Astrocyte (in vitro differentiated cells and primary cell): ENCODE results near the gene GRM7. TPM values are rescaled to one million over a fixed set of nuclear protein-coding genes. Genes with fewer than 3 reads are reported as not detected.

ENCODE experiments used
- DNase-seq: peaks from one replicate; pipeline ENCODE4 v3.0.0-alpha.2; 2010; ENCODE audit warnings: low read depth
- FAIRE-seq: peaks from 2 replicates; lab custom pipeline; 2011; peaks lifted over from hg19 to GRCh38; lab: Jason Lieb, UNC
- H2AFZ ChIP-seq: 2 replicates; pipeline ENCODE4 v1.6.0; 2012; ENCODE audit warnings: low read depth, low read length, inconsistent platforms
- H3K27ac ChIP-seq: 2 replicates; pipeline ENCODE4 v1.5.1; 2011; ENCODE audit warnings: low read depth, low read length, inconsistent platforms
- H3K27me3 ChIP-seq: 2 replicates; pipeline ENCODE4 v1.6.0; 2011; ENCODE audit warnings: low read length, inconsistent platforms; ENCODE audit not compliant: insufficient read depth
- H3K36me3 ChIP-seq: 2 replicates; pipeline ENCODE4 v1.5.1; 2011; ENCODE audit warnings: low read length, inconsistent platforms; ENCODE audit not compliant: insufficient read depth
- H3K4me1 ChIP-seq: 2 replicates; pipeline ENCODE4 v1.5.1; 2011; ENCODE audit warnings: low read length, inconsistent platforms; ENCODE audit not compliant: insufficient read depth
- H3K4me2 ChIP-seq: 2 replicates; pipeline ENCODE4 v1.6.0; 2012; ENCODE audit warnings: low read length, inconsistent platforms
- H3K4me3 ChIP-seq: 2 replicates; pipeline ENCODE4 v1.5.1; 2011; ENCODE audit warnings: low read depth, mild to moderate bottlenecking, low read length, inconsistent platforms; ENCODE audit not compliant: insufficient read depth
- H3K79me2 ChIP-seq: 2 replicates; pipeline ENCODE4 v1.6.0; 2012; ENCODE audit warnings: mild to moderate bottlenecking, low read length, inconsistent platforms; ENCODE audit not compliant: insufficient read depth
- H3K9ac ChIP-seq: 2 replicates; pipeline ENCODE4 v1.6.0; 2012; ENCODE audit warnings: mild to moderate bottlenecking, low read length, inconsistent platforms
- H3K9me3 ChIP-seq: 2 replicates; pipeline ENCODE4 v1.5.1; 2012; ENCODE audit warnings: low read depth, mild to moderate bottlenecking, low read length, inconsistent platforms; ENCODE audit not compliant: insufficient read depth
- H4K20me1 ChIP-seq: 2 replicates; pipeline ENCODE4 v1.6.0; 2012; ENCODE audit warnings: low read length, inconsistent platforms; ENCODE audit not compliant: insufficient read depth
- H3K27ac Mint-ChIP-seq: one replicate; pipeline ENCODE4 v1.8.0; 2021; ENCODE audit warnings: mild to moderate bottlenecking, mixed read lengths; ENCODE audit not compliant: unreplicated experiment
- H3K27me3 Mint-ChIP-seq: one replicate; pipeline ENCODE4 v1.8.0; 2021; ENCODE audit warnings: low read depth, mixed read lengths; ENCODE audit not compliant: unreplicated experiment
- H3K36me3 Mint-ChIP-seq: one replicate; pipeline ENCODE4 v1.8.0; 2021; ENCODE audit warnings: low read depth, mixed read lengths; ENCODE audit not compliant: unreplicated experiment
- H3K4me1 Mint-ChIP-seq: one replicate; pipeline ENCODE4 v1.8.0; 2021; ENCODE audit warnings: low read depth, mixed read lengths; ENCODE audit not compliant: unreplicated experiment
- H3K4me3 Mint-ChIP-seq: one replicate; pipeline ENCODE4 v1.8.0; 2021; ENCODE audit warnings: mild to moderate bottlenecking, moderate library complexity, mixed read lengths; ENCODE audit not compliant: unreplicated experiment
- H3K9me3 Mint-ChIP-seq: one replicate; pipeline ENCODE4 v1.8.0; 2021; ENCODE audit warnings: mild to moderate bottlenecking, mixed read lengths; ENCODE audit not compliant: unreplicated experiment
- EZH2 ChIP-seq: IDR thresholded peaks from 2 replicates; pipeline ENCODE4 v1.6.1; 2012; ENCODE audit warnings: mild to moderate bottlenecking, low read length, inconsistent platforms; ENCODE audit not compliant: insufficient read depth
- total RNA-seq: library from RNA; stranded (reverse); gene quantifications from 2 replicates; pipeline ENCODE4 v1.2.1, GENCODE V29; 2021
- TF ChIP-seq, protein P1 (sequence below): IDR thresholded peaks from 2 replicates; pipeline ENCODE4 v1.5.1; 2011; ENCODE audit warnings: low read depth, mild to moderate bottlenecking, inconsistent platforms, low read length, moderate library complexity; ENCODE audit not compliant: insufficient read depth

GRM7 gene
- total RNA-seq, 1 donor from 2014 or later = not detected

DNA sequence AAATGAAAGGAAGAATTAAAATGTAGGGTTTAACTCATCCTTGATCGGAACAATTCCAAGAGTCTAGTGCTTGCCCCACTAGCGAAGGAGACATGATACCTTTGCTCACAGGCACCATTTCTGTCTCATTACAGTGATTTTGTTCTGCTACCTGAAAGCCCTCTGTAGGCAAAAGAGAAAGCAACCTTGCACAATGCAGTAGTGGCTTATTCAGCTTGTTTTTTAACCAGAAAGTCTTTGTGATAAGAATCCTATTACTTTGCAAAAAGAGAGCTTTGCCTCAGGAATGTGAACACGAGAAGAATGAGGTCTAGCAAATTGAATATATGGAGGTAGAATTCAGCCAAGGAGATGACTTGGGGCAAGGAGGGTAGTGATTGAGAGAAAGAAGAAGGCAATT, 684.4 kb downstream of the GRM7 start:
- no peak for FAIRE-seq
- H3K36me3 ChIP-seq = no peaks in the 10 kb centered on the region
- TF ChIP-seq, protein P1, sequence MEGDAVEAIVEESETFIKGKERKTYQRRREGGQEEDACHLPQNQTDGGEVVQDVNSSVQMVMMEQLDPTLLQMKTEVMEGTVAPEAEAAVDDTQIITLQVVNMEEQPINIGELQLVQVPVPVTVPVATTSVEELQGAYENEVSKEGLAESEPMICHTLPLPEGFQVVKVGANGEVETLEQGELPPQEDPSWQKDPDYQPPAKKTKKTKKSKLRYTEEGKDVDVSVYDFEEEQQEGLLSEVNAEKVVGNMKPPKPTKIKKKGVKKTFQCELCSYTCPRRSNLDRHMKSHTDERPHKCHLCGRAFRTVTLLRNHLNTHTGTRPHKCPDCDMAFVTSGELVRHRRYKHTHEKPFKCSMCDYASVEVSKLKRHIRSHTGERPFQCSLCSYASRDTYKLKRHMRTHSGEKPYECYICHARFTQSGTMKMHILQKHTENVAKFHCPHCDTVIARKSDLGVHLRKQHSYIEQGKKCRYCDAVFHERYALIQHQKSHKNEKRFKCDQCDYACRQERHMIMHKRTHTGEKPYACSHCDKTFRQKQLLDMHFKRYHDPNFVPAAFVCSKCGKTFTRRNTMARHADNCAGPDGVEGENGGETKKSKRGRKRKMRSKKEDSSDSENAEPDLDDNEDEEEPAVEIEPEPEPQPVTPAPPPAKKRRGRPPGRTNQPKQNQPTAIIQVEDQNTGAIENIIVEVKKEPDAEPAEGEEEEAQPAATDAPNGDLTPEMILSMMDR = no peak
- no peak for TF ChIP-seq EZH2
- no peak overlapping the region for H3K27ac ChIP-seq
- peak; percentile 18 for DNase-seq
- no peaks in the 10 kb centered on the region for H3K79me2 ChIP-seq
- no peaks in the 10 kb centered on the region for H3K9me3 ChIP-seq
- Mint-ChIP-seq H3K36me3 (no peaks in the 10 kb centered on the region), H3K4me3 (no peak overlapping the region), H3K4me1 (no peaks in the 10 kb centered on the region), H3K27me3 (peaks cover 7% of the 10 kb centered on the region), H3K9me3 (peaks cover 2% of the 10 kb centered on the region), H3K27ac (no peak overlapping the region)
- H4K20me1 ChIP-seq = no peaks in the 10 kb centered on the region
- no peak overlapping the region for H3K4me2 ChIP-seq
- H3K27me3 ChIP-seq = no peaks in the 10 kb centered on the region
- H3K4me1 ChIP-seq = no peaks in the 10 kb centered on the region
- H3K4me3 ChIP-seq = no peak overlapping the region
- H2AFZ ChIP-seq = no peak overlapping the region
- no peak overlapping the region for H3K9ac ChIP-seq

DNA sequence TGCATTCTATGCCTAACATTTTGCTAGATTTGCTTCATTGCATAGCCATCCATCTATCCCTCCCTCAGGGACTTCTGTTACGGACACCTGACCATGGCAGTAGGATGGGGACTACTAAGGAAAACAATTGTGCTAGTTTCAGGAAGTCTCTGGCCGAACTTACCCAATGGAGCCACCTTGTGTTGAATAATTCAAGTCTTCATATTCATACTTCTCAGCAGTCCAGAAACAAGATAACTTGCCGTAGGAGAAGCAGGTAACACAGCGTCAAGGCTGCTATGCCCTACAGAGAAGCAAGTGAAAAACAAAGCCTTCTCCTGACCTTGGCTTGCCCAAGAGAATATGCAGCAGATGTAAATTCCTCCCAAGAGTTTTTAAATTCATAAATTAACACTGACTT, 685.3 kb downstream of the GRM7 start:
- no peak overlapping the region for H3K4me3 Mint-ChIP-seq
- H3K36me3 Mint-ChIP-seq = no peaks in the 10 kb centered on the region
- no peak for TF ChIP-seq EZH2
- TF ChIP-seq, protein P1 = peak; percentile 6
- H4K20me1 ChIP-seq = no peaks in the 10 kb centered on the region
- H3K4me3 ChIP-seq = no peak overlapping the region
- no peaks in the 10 kb centered on the region for H3K27me3 ChIP-seq
- peaks cover 7% of the 10 kb centered on the region for H3K27me3 Mint-ChIP-seq
- no peak overlapping the region for H2AFZ ChIP-seq
- no peak overlapping the region for H3K9ac ChIP-seq
- H3K4me1 ChIP-seq = no peaks in the 10 kb centered on the region
- H3K27ac Mint-ChIP-seq = no peak overlapping the region
- H3K9me3 ChIP-seq = no peaks in the 10 kb centered on the region
- FAIRE-seq (no peak), DNase-seq (peak; percentile 16)
- H3K9me3 Mint-ChIP-seq = peaks cover 2% of the 10 kb centered on the region
- H3K27ac ChIP-seq = no peak overlapping the region
- no peaks in the 10 kb centered on the region for H3K79me2 ChIP-seq
- H3K4me1 Mint-ChIP-seq = no peaks in the 10 kb centered on the region
- H3K4me2 ChIP-seq = no peak overlapping the region
- no peaks in the 10 kb centered on the region for H3K36me3 ChIP-seq

DNA sequence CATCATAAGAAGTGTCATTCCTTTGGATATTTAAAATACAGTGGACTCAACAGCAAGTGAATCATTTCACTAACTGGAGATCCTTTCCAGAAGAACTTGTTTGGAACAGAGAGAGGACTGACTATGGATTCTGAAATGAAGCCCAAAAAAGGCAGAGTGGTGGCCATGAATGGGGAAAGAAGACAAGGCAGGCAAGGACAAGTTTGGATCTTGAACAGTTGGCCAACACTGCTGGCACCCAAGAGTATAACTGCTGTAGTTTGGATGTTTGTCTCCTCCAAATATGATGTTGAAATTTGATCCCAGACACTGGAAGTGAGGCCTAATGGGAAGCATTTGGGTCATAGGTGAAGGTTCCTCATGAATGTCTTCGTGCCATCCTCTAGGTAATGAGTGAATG, 686.9 kb downstream of the GRM7 start:
- TF ChIP-seq, protein P1 = no peak
- no peak for TF ChIP-seq EZH2
- H3K4me1 Mint-ChIP-seq = no peaks in the 10 kb centered on the region
- FAIRE-seq = no peak
- Histone ChIP-seq H3K27me3 (no peaks in the 10 kb centered on the region), H3K4me1 (no peaks in the 10 kb centered on the region), H2AFZ (no peak overlapping the region), H3K4me2 (no peak overlapping the region), H4K20me1 (no peaks in the 10 kb centered on the region), H3K27ac (no peak overlapping the region), H3K9me3 (no peaks in the 10 kb centered on the region), H3K79me2 (no peaks in the 10 kb centered on the region), H3K9ac (no peak overlapping the region), H3K36me3 (no peaks in the 10 kb centered on the region), H3K4me3 (no peak overlapping the region)
- H3K4me3 Mint-ChIP-seq = no peak overlapping the region
- H3K36me3 Mint-ChIP-seq = no peaks in the 10 kb centered on the region
- peaks cover under 1% of the 10 kb centered on the region for H3K9me3 Mint-ChIP-seq
- H3K27ac Mint-ChIP-seq = no peak overlapping the region
- peaks cover 7% of the 10 kb centered on the region for H3K27me3 Mint-ChIP-seq
- no peak for DNase-seq
